B cell (primary cell): Measurements from ENCODE around the gene CD8B. TPM values are rescaled to one million over a fixed set of nuclear protein-coding genes. Genes with fewer than 3 reads are reported as not detected.

Experiments
- ATAC-seq: fragments of 200-7000 bp; cut with Tn5 transposase; one replicate; pipeline ENCODE4 v1.10.0; 2021; ENCODE audit warnings: low read depth, mild to moderate bottlenecking, moderate number of reproducible peaks, moderate library complexity
- CTCF ChIA-PET: fragments of 350-600 bp; sonication (Branson Sonifier 250); formaldehyde crosslinking; loops from one replicate; lab custom pipeline; 2021; ENCODE audit warnings: antibody characterized with exemption, inconsistent platforms; lab: Charles Lee
- POLR2A ChIA-PET: fragments of 350-600 bp; sonication (Branson Sonifier 250); formaldehyde crosslinking; loops from one replicate; lab custom pipeline; 2021; ENCODE audit warnings: antibody characterized with exemption; lab: Charles Lee
- DNase-seq: peaks from one replicate; pipeline ENCODE4 v3.0.0; 2013
- H2AFZ ChIP-seq: 2 replicates; pipeline ENCODE4 v1.6.1; 2012; ENCODE audit warnings: mild to moderate bottlenecking, low read depth, low read length; ENCODE audit not compliant: insufficient read depth, poor library complexity, severe bottlenecking
- H3K27ac ChIP-seq, 2 donors: 1 replicate in 1 of 2; 2 replicates in 1 of 2; pipeline ENCODE4 v1.5.1; 2012 to 2013; ENCODE audit warnings: low read length in 2 of 2, mild to moderate bottlenecking in 2 of 2, moderate library complexity in 1 of 2
- H3K27me3 ChIP-seq, 4 experiments: fragments of 200-600 bp in 1 of 4; sonication (generic) in 1 of 4; replicated peaks in 1 of 4; 1 replicate in 2 of 4; 2 replicates in 2 of 4; pipeline versions ENCODE4 v1.6.1 to v1.7.0; 2013 to 2016; ENCODE audit warnings: low read length in 3 of 4, mild to moderate bottlenecking in 2 of 4, mixed read lengths in 1 of 4, moderate library complexity in 1 of 4; ENCODE audit not compliant: insufficient read depth in 4 of 4, control insufficient read depth in 3 of 4; ENCODE audit errors: control extremely low read depth in 1 of 4
- H3K36me3 ChIP-seq, 2 experiments: replicated peaks in 1 of 2; 1 replicate in 1 of 2; 2 replicates in 1 of 2; pipeline versions ENCODE4 v1.6.1 to v1.7.1; 2013; ENCODE audit warnings: low read length in 1 of 2; ENCODE audit not compliant: insufficient read depth in 2 of 2, control insufficient read depth in 1 of 2; ENCODE audit errors: control extremely low read depth in 1 of 2, extremely low read depth in 1 of 2
- H3K4me1 ChIP-seq, 2 donors: fragments of 200-600 bp in 1 of 2; sonication (generic) in 1 of 2; 1 replicate in 1 of 2; 2 replicates in 1 of 2; pipeline versions ENCODE4 v1.5.1 to v1.6.1; 2013 to 2017; ENCODE audit warnings: low read length in 2 of 2; ENCODE audit not compliant: control insufficient read depth in 2 of 2, insufficient read depth in 2 of 2
- H3K4me2 ChIP-seq: replicated peaks from 2 replicates; pipeline ENCODE3; 2012; ENCODE audit warnings: mild to moderate bottlenecking, low read depth, low read length; ENCODE audit not compliant: poor library complexity, severe bottlenecking
- H3K4me3 ChIP-seq, 5 experiments: fragments of 200-600 bp in 1 of 5; sonication (generic) in 1 of 5; 1 replicate in 3 of 5; 2 replicates in 2 of 5; pipeline versions ENCODE4 v1.5.1 to v1.7.0; 2011 to 2016; ENCODE audit warnings: low read length in 4 of 5, mild to moderate bottlenecking in 4 of 5, low read depth in 2 of 5, control low read depth in 1 of 5, moderate library complexity in 1 of 5; ENCODE audit not compliant: insufficient read depth in 1 of 5; ENCODE audit errors: control extremely low read depth in 1 of 5, extremely low read depth in 1 of 5
- H3K79me2 ChIP-seq: fragments of 200-600 bp; sonication (generic); one replicate; pipeline ENCODE4 v1.6.0; 2016; ENCODE audit warnings: low read length; ENCODE audit not compliant: control insufficient read depth, insufficient read depth
- H3K9ac ChIP-seq: fragments of 200-600 bp; sonication (generic); 2 replicates; pipeline ENCODE4 v1.6.1; 2017; ENCODE audit warnings: mild to moderate bottlenecking, low read length, moderate library complexity
- H3K9me3 ChIP-seq, 3 donors: one replicate each; pipeline versions ENCODE4 v1.6.1 to v1.7.1; 2013; ENCODE audit warnings: low read length in 2 of 3; ENCODE audit not compliant: control insufficient read depth in 2 of 3, insufficient read depth in 1 of 3; ENCODE audit errors: control extremely low read depth in 1 of 3
- H4K20me1 ChIP-seq: 2 replicates; pipeline ENCODE4 v1.6.0; 2012; ENCODE audit warnings: mild to moderate bottlenecking, low read length; ENCODE audit not compliant: insufficient read depth, control insufficient read depth, poor library complexity, severe bottlenecking
- H3K27ac Mint-ChIP-seq: one replicate; pipeline ENCODE4 v1.8.0; 2021; ENCODE audit warnings: mixed read lengths
- H3K27me3 Mint-ChIP-seq: one replicate; pipeline ENCODE4 v1.8.0; 2021; ENCODE audit warnings: mixed read lengths
- H3K4me1 Mint-ChIP-seq: one replicate; pipeline ENCODE4 v1.8.0; 2021; ENCODE audit warnings: mixed read lengths
- H3K4me3 Mint-ChIP-seq: one replicate; pipeline ENCODE4 v1.8.0; 2021; ENCODE audit warnings: mixed read lengths
- H3K9me3 Mint-ChIP-seq: one replicate; pipeline ENCODE4 v1.8.0; 2022; ENCODE audit warnings: mixed read lengths; ENCODE audit not compliant: insufficient read depth
- CTCF ChIP-seq: fragments of 200-600 bp; IDR thresholded peaks from one replicate; pipeline ENCODE4 v1.8.0; 2022; ENCODE audit warnings: antibody characterized with exemption, mild to moderate bottlenecking
- EZH2 ChIP-seq: IDR thresholded peaks from 2 replicates; pipeline ENCODE4 v1.6.1; 2012; ENCODE audit warnings: borderline replicate concordance, low read depth, mild to moderate bottlenecking, moderate library complexity, low read length; ENCODE audit not compliant: insufficient read depth, poor library complexity, severe bottlenecking
- WGBS: methylation state at CpG from one replicate; pipeline ENCODE4 v1.1.5; 2013; ENCODE audit warnings: missing lambda C conversion rate; ENCODE audit not compliant: insufficient coverage; 5-methylcytosine and 5-hydroxymethylcytosine counted together
- intact Hi-C: fragments of 100-400 bp; cut with micrococcal nuclease; formaldehyde crosslinking; loops from one replicate; pipeline ENCODE4 v1.10.0; 2022
- polyA plus RNA-seq: library from polyadenylated mRNA; depleted of rRNA; stranded (reverse); fragments of >200 nt; gene quantifications from 2 replicates; pipeline ENCODE4 v1.2.3, GENCODE V29; 2012
- total RNA-seq, 2 donors: library from RNA; stranded (reverse); fragments of 120-200 nt in 1 of 2; gene quantifications; 1 replicate in 1 of 2; 2 replicates in 1 of 2; pipeline versions ENCODE4 v1.2.3 to v1.2.4, GENCODE V29; 2013 to 2022

CD8B gene
- total and polyA plus RNA-seq, 2 donors (not counting 1 experiment from before 2014, with no cell fraction given): 0.45 TPM; not detected in 1

GRCh38 chr2:86825693-86826381, 35.8 kb downstream of the CD8B start:
- 78% methylated on average over 12 of the region's 16 CpGs for WGBS
- H3K4me1 ChIP-seq: no peaks in the 10 kb centered on the region
- DNase-seq (no peak), ATAC-seq (no peak)
- ChIA-PET CTCF (no interaction called here), POLR2A (no interaction called here)
- TF ChIP-seq EZH2 (no peak), CTCF (no peak)
- no peak overlapping the region for H3K4me2 ChIP-seq
- no peak overlapping the region for H2AFZ ChIP-seq
- Mint-ChIP-seq H3K9me3 (peaks cover 5% of the 10 kb centered on the region), H3K27ac (no peak overlapping the region), H3K27me3 (peaks cover 4% of the 10 kb centered on the region), H3K4me1 (no peaks in the 10 kb centered on the region), H3K4me3 (no peak overlapping the region)
- H3K79me2 ChIP-seq: no peaks in the 10 kb centered on the region
- H3K27ac ChIP-seq: no peak overlapping the region
- no peaks in the 10 kb centered on the region for H4K20me1 ChIP-seq
- peaks cover 2 to 15% (median 7%) of the 10 kb centered on the region in 3 donors for H3K9me3 ChIP-seq
- H3K27me3 ChIP-seq: peaks cover 0 to 6% (median 0%) of the 10 kb centered on the region in 4 experiments
- H3K9ac ChIP-seq: no peak overlapping the region
- no peaks in the 10 kb centered on the region for H3K36me3 ChIP-seq
- intact Hi-C loops: no loop called here
- no peak overlapping the region for H3K4me3 ChIP-seq

- H3K27ac ChIP-seq: no peak overlapping the region
- H3K27ac Mint-ChIP-seq: no peak overlapping the region
These were observed 36.5 kb downstream of the CD8B start for GRCh38 chr2:86825036-86825692.

More at GRCh38 chr2:86825036-86825692, 36.5 kb downstream of the CD8B start:
- Histone ChIP-seq H3K9me3 (peaks cover 2 to 15% (median 7%) of the 10 kb centered on the region in 3 donors), H2AFZ (no peak overlapping the region), H3K9ac (no peak overlapping the region), H4K20me1 (no peaks in the 10 kb centered on the region), H3K27me3 (peaks cover 0 to 7% (median 0%) of the 10 kb centered on the region in 4 experiments), H3K79me2 (no peaks in the 10 kb centered on the region), H3K4me1 (no peaks in the 10 kb centered on the region), H3K36me3 (no peaks in the 10 kb centered on the region), H3K4me2 (no peak overlapping the region), H3K4me3 (no peak overlapping the region)
- Mint-ChIP-seq H3K4me1 (no peaks in the 10 kb centered on the region), H3K27me3 (peaks cover 4% of the 10 kb centered on the region), H3K4me3 (no peak overlapping the region), H3K9me3 (peaks cover 5% of the 10 kb centered on the region)
- ChIA-PET POLR2A (no interaction called here), CTCF (no interaction called here)
- ATAC-seq (no peak), DNase-seq (no peak)
- WGBS: 83% methylated on average over 5 of the region's 11 CpGs
- TF ChIP-seq CTCF (no peak), EZH2 (no peak)
- intact Hi-C loops: no loop called here
